Subcutaneous preadipocyte (primary cell): ENCODE measurements around the gene SPR. TPM values are rescaled to one million over a fixed set of nuclear protein-coding genes. Genes with fewer than 3 reads are reported as not detected.

Source experiments
- total RNA-seq: library from RNA; depleted of rRNA; stranded (reverse); fragments of >200 nt; gene quantifications from 2 replicates; pipeline ENCODE4 v1.2.3, GENCODE V29; 2012

SPR gene
- 15.6 and 16.2 TPM in 2 replicates for total RNA-seq

DNA sequence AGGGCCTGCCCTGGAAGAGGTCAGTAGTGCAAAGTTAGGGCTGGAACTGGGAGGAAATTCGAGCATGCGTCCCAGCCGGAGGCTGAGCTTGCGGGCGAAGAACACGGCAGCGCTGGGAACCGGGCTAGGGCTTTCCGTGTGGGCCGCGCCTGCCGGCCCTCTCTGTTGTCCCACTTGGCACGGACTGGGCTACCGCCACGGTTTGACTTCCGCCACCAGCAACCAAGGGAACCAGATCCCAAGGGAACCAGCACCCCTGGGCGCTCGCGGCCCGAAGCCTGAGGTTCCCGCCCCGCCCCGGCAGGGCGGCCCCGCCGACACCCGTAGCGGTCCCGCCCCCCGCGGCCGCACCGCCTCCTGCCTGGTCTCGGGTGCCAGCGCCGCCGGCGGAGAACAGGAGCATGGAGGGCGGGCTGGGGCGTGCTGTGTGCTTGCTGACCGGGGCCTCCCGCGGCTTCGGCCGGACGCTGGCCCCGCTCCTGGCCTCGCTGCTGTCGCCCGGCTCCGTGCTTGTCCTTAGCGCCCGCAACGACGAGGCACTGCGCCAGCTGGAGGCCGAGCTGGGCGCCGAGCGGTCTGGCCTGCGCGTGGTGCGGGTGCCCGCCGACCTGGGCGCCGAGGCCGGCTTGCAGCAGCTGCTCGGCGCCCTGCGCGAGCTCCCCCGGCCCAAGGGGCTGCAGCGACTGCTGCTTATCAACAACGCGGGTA is at the start of gene SPR:
SPR (plus strand) TSS at position 377 of the 708 bp plus-strand sequence; CDS start at position 402, 25 bp downstream.

DNA sequence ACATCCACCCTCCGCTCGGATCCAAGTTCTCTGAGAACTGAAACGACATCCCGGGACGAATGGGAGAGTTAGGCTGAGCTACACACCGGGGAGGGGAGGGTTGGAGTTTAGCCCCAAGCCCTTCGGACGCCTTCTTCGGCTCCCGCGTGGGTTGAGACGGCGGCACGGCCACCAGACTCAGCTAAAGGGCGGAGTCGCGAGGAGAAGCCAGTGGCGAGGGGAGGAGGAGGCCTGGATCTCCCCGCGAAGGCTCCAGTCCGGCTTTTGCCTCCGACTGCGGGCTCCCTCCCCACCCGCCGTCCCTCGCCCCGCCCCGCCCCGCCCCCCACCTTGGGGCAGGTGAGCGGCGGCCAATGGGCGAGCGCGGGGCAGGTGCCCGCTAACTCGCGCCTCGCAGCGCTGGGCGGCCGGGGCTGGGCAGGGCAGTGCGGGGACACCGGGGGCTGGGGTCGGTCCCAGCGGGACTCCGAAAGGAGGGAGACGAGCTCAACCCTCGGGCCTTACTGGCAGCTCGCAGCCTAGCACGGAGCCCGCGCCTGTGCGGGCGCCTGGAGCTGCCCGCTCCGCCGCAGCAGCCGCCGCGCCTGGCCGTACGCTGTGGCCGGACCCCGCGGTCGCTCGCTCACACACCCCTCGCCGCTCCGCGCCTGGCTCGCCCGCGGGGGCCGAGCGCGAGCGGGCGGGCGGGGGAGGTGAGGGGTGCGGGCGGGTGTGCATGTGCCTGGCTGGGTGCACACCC is 30.1 kb downstream of the SPR start, which contains the start of gene EMX1:
EMX1 (plus strand) TSS at position 382 of the 739 bp plus-strand sequence; CDS start at position 716, 334 bp downstream.

Other genes starting within 250 kb of the SPR start
- gene EXOC6B, start 61.4 kb upstream of the SPR start, total RNA-seq = 13.7 and 19.1 TPM in 2 replicates
- not detected in 2 replicates for gene EMX1, start 30.1 kb downstream of the SPR start, total RNA-seq
- 8.4 and 8.8 TPM in 2 replicates for gene SFXN5, start 184.3 kb downstream of the SPR start, total RNA-seq
- gene RAB11FIP5, start 225.5 kb downstream of the SPR start, total RNA-seq = 27.6 and 29.8 TPM in 2 replicates